ENCODE data around the gene MAT1A. TPM values are rescaled to one million over a fixed set of nuclear protein-coding genes. Genes with fewer than 3 reads are reported as not detected.

MAT1A gene
- total RNA-seq, 1 donor from 2014 or later, result 0.38 TPM

GRCh38 chr10:80277567-80278250 is 11.7 kb downstream of the MAT1A start:
- no peak for TF ChIP-seq CTCF (IDR thresholded peaks at IDR 0.05; ENCODE audit: insufficient read depth, low read length, poor library complexity, severe bottlenecking)
- H3K4me3 ChIP-seq (ENCODE audit: low read depth, low read length), result no peak overlapping the region
- H3K27me3 ChIP-seq (ENCODE audit: control insufficient read depth, insufficient read depth, low read length), result no peaks in the 10 kb centered on the region
- no peaks in the 10 kb centered on the region for H3K36me3 ChIP-seq (ENCODE audit: control insufficient read depth, insufficient read depth, low read length)
- no peak for DNase-seq (ENCODE audit: low read depth)

- Histone ChIP-seq H3K4me3 (ENCODE audit: low read depth, low read length) (no peak overlapping the region), H3K27me3 (ENCODE audit: control insufficient read depth, insufficient read depth, low read length) (no peaks in the 10 kb centered on the region), H3K36me3 (ENCODE audit: control insufficient read depth, insufficient read depth, low read length) (no peaks in the 10 kb centered on the region)
- no peak for DNase-seq (ENCODE audit: low read depth)
- TF ChIP-seq CTCF (IDR thresholded peaks at IDR 0.05; ENCODE audit: insufficient read depth, low read length, poor library complexity, severe bottlenecking), result no peak
Observed at GRCh38 chr10:80277016-80277415, 12.4 kb downstream of the MAT1A start.

DNA sequence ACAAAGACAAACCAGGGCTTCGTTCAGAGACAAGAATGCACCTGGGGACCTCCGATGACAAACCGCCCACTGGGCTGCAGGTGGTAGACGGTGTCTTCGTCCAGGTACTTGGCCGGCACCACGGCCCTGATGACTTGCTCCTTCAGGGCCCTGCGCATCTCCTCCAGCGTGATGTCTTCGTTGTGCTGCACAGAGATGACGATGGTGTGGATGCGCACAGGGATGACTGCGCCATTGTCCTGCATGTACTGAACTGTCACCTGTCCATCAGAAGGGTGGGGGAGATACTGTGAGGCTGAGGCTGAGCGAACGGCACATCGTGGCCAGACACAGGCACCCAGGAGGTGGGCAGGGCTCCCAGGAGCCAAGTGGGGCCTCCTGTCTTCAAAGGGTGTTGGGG is 13.1 kb downstream of the MAT1A start:
- Histone ChIP-seq H3K4me3 (ENCODE audit: low read depth, low read length) (no peak overlapping the region), H3K36me3 (ENCODE audit: control insufficient read depth, insufficient read depth, low read length) (no peaks in the 10 kb centered on the region), H3K27me3 (ENCODE audit: control insufficient read depth, insufficient read depth, low read length) (no peaks in the 10 kb centered on the region)
- TF ChIP-seq CTCF (IDR thresholded peaks at IDR 0.05; ENCODE audit: insufficient read depth, low read length, poor library complexity, severe bottlenecking), result no peak
- no peak for DNase-seq (ENCODE audit: low read depth)

GRCh38 chr10:80275756-80276155 is 13.7 kb downstream of the MAT1A start:
- no peak for TF ChIP-seq CTCF (IDR thresholded peaks at IDR 0.05; ENCODE audit: insufficient read depth, low read length, poor library complexity, severe bottlenecking)
- H3K27me3 ChIP-seq (ENCODE audit: control insufficient read depth, insufficient read depth, low read length), result no peaks in the 10 kb centered on the region
- no peak overlapping the region for H3K4me3 ChIP-seq (ENCODE audit: low read depth, low read length)
- no peaks in the 10 kb centered on the region for H3K36me3 ChIP-seq (ENCODE audit: control insufficient read depth, insufficient read depth, low read length)
- DNase-seq (ENCODE audit: low read depth), result no peak

DNA sequence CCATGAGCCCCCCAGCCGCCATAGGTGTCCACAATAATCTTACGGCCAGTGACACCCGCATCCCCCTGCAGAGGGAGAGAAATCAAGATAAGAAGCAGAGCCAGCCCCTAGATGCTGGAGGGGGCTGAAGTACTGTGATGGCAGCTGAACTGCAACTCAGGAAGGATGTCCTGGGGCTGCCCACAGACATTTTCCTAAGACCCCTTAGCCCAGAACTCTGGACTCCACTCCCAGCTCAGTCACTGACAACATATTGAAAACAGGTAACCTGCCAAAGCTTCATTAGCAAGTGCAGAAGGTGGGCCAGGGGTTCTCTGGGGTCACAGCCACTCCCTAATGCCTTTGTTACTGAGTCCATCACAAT is 14.3 kb downstream of the MAT1A start:
- Histone ChIP-seq H3K36me3 (ENCODE audit: control insufficient read depth, insufficient read depth, low read length) (no peaks in the 10 kb centered on the region), H3K27me3 (ENCODE audit: control insufficient read depth, insufficient read depth, low read length) (no peaks in the 10 kb centered on the region), H3K4me3 (ENCODE audit: low read depth, low read length) (no peak overlapping the region)
- no peak for TF ChIP-seq CTCF (IDR thresholded peaks at IDR 0.05; ENCODE audit: insufficient read depth, low read length, poor library complexity, severe bottlenecking)
- no peak for DNase-seq (ENCODE audit: low read depth)
